A673 (cell line): ENCODE data around the gene APOBEC3A. TPM values are rescaled to one million over a fixed set of nuclear protein-coding genes. Genes with fewer than 3 reads are reported as not detected.

ENCODE experiments used
- BruUV-seq: library from RNA; stranded (reverse); fragments of 400-500 nt; replicated peaks from 2 replicates; lab custom pipeline; 2021; lab: Mats Ljungman, UMichigan
- CTCF ChIA-PET: fragments of 300-600 bp; sonication (Branson Sonifier 250); formaldehyde crosslinking; loops from one replicate; lab custom pipeline; 2022; ENCODE audit warnings: antibody characterized with exemption; lab: Charles Lee
- POLR2A ChIA-PET: fragments of 300-600 bp; sonication (Branson Sonifier 250); formaldehyde crosslinking; loops from one replicate; lab custom pipeline; 2022; ENCODE audit warnings: antibody characterized with exemption; ENCODE audit not compliant: low non-redundant PET; lab: Charles Lee
- DNase-seq: peaks from one replicate; pipeline ENCODE4 v3.0.0-alpha.2; 2015; ENCODE audit warnings: low spot score
- H3K27ac ChIP-seq: fragments of 200-600 bp; sonication (generic); 2 replicates; pipeline ENCODE4 v1.5.1; 2016; ENCODE audit warnings: mixed run types, low read depth, mild to moderate bottlenecking, mixed read lengths, antibody characterized with exemption, low read length; ENCODE audit not compliant: poor library complexity, severe bottlenecking
- H3K27me3 ChIP-seq: fragments of 200-600 bp; sonication (generic); replicated peaks from 2 replicates; pipeline ENCODE4 v1.6.1; 2017; ENCODE audit warnings: mixed run types, low read depth, mild to moderate bottlenecking, mixed read lengths, antibody characterized with exemption, low read length; ENCODE audit not compliant: insufficient read depth, poor library complexity
- H3K36me3 ChIP-seq: fragments of 200-600 bp; sonication (generic); 2 replicates; pipeline ENCODE4 v1.6.1; 2016; ENCODE audit warnings: mixed run types, mild to moderate bottlenecking, mixed read lengths, antibody characterized with exemption, low read length; ENCODE audit not compliant: insufficient read depth, poor library complexity, severe bottlenecking
- H3K4me1 ChIP-seq: fragments of 200-600 bp; sonication (generic); 2 replicates; pipeline ENCODE4 v1.6.1; 2017; ENCODE audit warnings: mixed run types, mild to moderate bottlenecking, mixed read lengths, antibody characterized with exemption, low read length; ENCODE audit not compliant: insufficient read depth, poor library complexity, severe bottlenecking
- H3K4me3 ChIP-seq: fragments of 200-600 bp; sonication (generic); 2 replicates; pipeline ENCODE4 v1.5.1; 2016; ENCODE audit warnings: low read depth, mixed run types, mild to moderate bottlenecking, mixed read lengths, low read length; ENCODE audit not compliant: poor library complexity, severe bottlenecking
- H3K9me3 ChIP-seq: fragments of 200-600 bp; sonication (generic); 2 replicates; pipeline ENCODE4 v1.6.1; 2016; ENCODE audit warnings: mixed run types, low read depth, mild to moderate bottlenecking, mixed read lengths, antibody characterized with exemption, low read length; ENCODE audit not compliant: poor library complexity, severe bottlenecking
- EZH2 ChIP-seq: fragments of 200-600 bp; sonication (generic); IDR thresholded peaks from 2 replicates; pipeline ENCODE4 v1.6.1; 2017; ENCODE audit warnings: borderline replicate concordance, low read depth, mild to moderate bottlenecking, mixed read lengths, antibody characterized with exemption, low read length; ENCODE audit not compliant: poor library complexity, severe bottlenecking
- intact Hi-C: fragments of 100-400 bp; cut with micrococcal nuclease; formaldehyde crosslinking; loops from one replicate; pipeline ENCODE4 v1.10.0; 2022; ENCODE audit not compliant: unreplicated experiment
- total RNA-seq: library from RNA; stranded (reverse); gene quantifications from 2 replicates; pipeline ENCODE4 v1.2.3, GENCODE V29; 2021
- TF ChIP-seq, protein P1 (sequence below): fragments of 300-800, 200-600 bp; sonication (generic); conservative IDR thresholded peaks from 2 replicates; pipeline ENCODE4 v1.5.1; 2017; ENCODE audit warnings: low read depth, mild to moderate bottlenecking, antibody characterized with exemption, low read length, moderate library complexity, mixed read lengths

APOBEC3A gene
- total RNA-seq, 1 experiment from 2014 or later, result not detected

GRCh38 chr22:38952281-38952993 is 5.0 kb upstream of the APOBEC3A start:
- no peaks in the 10 kb centered on the region for H3K27me3 ChIP-seq

GRCh38 chr22:38953091-38953490 is 4.3 kb upstream of the APOBEC3A start:
- H3K4me3 ChIP-seq, result no peak overlapping the region
- intact Hi-C loops, result no loop called here
- no peaks in the 10 kb centered on the region for H3K27me3 ChIP-seq
- H3K36me3 ChIP-seq, result no peaks in the 10 kb centered on the region
- no peaks in the 10 kb centered on the region for H3K4me1 ChIP-seq
- BruUV-seq, result no TSS peak
- ChIA-PET CTCF (no interaction called here), POLR2A (no interaction called here)
- TF ChIP-seq, protein P1, sequence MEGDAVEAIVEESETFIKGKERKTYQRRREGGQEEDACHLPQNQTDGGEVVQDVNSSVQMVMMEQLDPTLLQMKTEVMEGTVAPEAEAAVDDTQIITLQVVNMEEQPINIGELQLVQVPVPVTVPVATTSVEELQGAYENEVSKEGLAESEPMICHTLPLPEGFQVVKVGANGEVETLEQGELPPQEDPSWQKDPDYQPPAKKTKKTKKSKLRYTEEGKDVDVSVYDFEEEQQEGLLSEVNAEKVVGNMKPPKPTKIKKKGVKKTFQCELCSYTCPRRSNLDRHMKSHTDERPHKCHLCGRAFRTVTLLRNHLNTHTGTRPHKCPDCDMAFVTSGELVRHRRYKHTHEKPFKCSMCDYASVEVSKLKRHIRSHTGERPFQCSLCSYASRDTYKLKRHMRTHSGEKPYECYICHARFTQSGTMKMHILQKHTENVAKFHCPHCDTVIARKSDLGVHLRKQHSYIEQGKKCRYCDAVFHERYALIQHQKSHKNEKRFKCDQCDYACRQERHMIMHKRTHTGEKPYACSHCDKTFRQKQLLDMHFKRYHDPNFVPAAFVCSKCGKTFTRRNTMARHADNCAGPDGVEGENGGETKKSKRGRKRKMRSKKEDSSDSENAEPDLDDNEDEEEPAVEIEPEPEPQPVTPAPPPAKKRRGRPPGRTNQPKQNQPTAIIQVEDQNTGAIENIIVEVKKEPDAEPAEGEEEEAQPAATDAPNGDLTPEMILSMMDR, result no peak
- TF ChIP-seq EZH2, result no peak
- DNase-seq, result no peak
- no peaks in the 10 kb centered on the region for H3K9me3 ChIP-seq
- H3K27ac ChIP-seq, result no peak overlapping the region

More at GRCh38 chr22:38952281-38952993, 5.0 kb upstream of the APOBEC3A start:
- no peaks in the 10 kb centered on the region for H3K4me1 ChIP-seq
- H3K36me3 ChIP-seq, result no peaks in the 10 kb centered on the region
- H3K27ac ChIP-seq, result no peak overlapping the region
- TF ChIP-seq EZH2, result no peak
- TF ChIP-seq, protein P1, result no peak
- DNase-seq, result no peak
- H3K4me3 ChIP-seq, result no peak overlapping the region
- BruUV-seq, result no TSS peak
- ChIA-PET POLR2A (interaction anchor here (0.6 kb wide), 1 partner anchor 316 kb away, joined by 6 read pairs; no protein-coding TSS in a partner anchor), CTCF (no interaction called here)
- intact Hi-C loops, result no loop called here
- no peaks in the 10 kb centered on the region for H3K9me3 ChIP-seq

DNA sequence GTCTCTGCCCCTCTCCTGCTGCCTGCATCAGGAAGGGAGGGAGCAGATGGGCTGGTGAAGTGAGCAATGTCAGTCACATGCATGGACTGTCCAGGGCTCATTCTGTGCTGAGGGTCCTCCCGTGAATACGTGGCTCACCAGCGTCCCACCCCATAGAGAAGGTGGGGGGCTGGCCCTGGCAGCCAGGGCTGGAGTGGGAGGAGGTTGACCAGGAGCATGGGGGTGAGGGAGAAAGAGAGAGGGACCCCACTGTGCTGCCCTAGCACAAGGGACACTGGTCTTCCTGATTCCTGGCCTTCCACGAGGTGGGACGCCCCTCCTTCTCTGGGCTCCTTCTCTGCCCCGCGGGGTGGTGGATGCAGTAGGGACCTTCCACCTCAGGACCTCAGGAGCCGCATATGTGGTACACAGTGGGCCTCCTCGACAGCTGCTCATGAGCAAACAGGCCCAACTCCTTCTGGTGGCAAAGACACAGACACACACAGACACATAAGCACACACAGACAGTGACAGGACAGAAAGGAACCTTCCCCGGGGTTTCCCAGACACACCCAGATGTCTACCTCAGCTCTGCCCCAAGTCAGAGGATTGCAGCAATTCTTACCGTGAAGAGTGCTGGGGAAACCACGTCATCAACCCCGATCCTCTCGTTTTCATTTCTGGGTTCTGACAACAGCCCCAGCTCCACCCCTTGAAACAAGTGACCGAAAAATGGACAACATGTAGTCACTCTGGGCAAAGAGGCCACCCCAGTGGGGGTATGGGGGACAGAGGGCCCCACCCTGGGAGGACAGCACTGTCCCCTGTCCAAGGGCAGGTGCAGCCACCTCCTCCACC is 3.6 kb upstream of the APOBEC3A start:
- TF ChIP-seq, protein P1, result no peak
- TF ChIP-seq EZH2, result no peak
- DNase-seq, result no peak
- no peaks in the 10 kb centered on the region for H3K27me3 ChIP-seq
- no TSS peak for BruUV-seq
- intact Hi-C loops, result no loop called here
- no peaks in the 10 kb centered on the region for H3K4me1 ChIP-seq
- no peaks in the 10 kb centered on the region for H3K36me3 ChIP-seq
- H3K4me3 ChIP-seq, result no peak overlapping the region
- CTCF ChIA-PET, result no interaction called here
- H3K27ac ChIP-seq, result no peak overlapping the region
- POLR2A ChIA-PET, result no interaction called here
- no peaks in the 10 kb centered on the region for H3K9me3 ChIP-seq
